AG04449 (cell line): Measurements from ENCODE around the gene BEST2.

Experiments used
- CTCF ChIA-PET: fragments of 350-600 bp; formaldehyde crosslinking; extraction: SDS; loops from one replicate; lab custom pipeline; 2021; ENCODE audit warnings: antibody characterized with exemption; lab: Yijun Ruan, JAX
- POLR2A ChIA-PET: fragments of 400-600, 350-600 bp; formaldehyde crosslinking; extraction: SDS; loops from one replicate; lab custom pipeline; 2020; ENCODE audit warnings: antibody characterized with exemption, inconsistent platforms; lab: Yijun Ruan, JAX
- DNase-seq: peaks from one replicate; pipeline ENCODE4 v3.0.0-alpha.2; 2010; ENCODE audit warnings: low read depth, low spot score
- H3K4me3 ChIP-seq: 2 replicates; pipeline ENCODE4 v1.5.1; 2011; ENCODE audit warnings: low read depth, mild to moderate bottlenecking, control low read depth, low read length
- TF ChIP-seq, protein P1 (sequence below): IDR thresholded peaks from one replicate; pipeline ENCODE4 v1.5.1; 2011; ENCODE audit warnings: mild to moderate bottlenecking, moderate library complexity, low read length, control low read depth, inconsistent platforms; ENCODE audit not compliant: insufficient read depth; ENCODE audit errors: missing control alignments

The BEST2 gene

DNA sequence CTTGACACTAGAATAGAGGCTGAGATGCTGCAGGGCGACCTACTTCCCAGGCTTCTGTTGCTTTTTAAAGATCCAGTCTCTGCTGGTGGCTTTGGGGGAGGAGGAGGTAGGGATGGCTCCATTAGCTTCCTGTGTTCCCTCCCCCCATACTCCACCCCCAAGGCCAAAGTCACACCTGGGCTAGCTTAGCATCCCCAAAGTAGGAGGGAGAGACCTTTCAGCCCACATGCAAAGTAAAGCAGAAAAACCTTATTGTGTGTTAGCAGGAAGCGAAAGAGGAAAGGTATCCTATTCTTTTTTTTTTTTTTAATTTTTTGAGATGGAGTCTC is 24.6 kb upstream of the BEST2 start:
- no peak for DNase-seq
- H3K4me3 ChIP-seq: no peak overlapping the region
- ChIA-PET CTCF (interaction anchor here (1.1 to 1.7 kb wide), 4 partner anchors 14 to 69 kb away, joined by 3 to 7 read pairs (median 4); no protein-coding TSS in a partner anchor), POLR2A (no interaction called here)
- TF ChIP-seq, protein P1, sequence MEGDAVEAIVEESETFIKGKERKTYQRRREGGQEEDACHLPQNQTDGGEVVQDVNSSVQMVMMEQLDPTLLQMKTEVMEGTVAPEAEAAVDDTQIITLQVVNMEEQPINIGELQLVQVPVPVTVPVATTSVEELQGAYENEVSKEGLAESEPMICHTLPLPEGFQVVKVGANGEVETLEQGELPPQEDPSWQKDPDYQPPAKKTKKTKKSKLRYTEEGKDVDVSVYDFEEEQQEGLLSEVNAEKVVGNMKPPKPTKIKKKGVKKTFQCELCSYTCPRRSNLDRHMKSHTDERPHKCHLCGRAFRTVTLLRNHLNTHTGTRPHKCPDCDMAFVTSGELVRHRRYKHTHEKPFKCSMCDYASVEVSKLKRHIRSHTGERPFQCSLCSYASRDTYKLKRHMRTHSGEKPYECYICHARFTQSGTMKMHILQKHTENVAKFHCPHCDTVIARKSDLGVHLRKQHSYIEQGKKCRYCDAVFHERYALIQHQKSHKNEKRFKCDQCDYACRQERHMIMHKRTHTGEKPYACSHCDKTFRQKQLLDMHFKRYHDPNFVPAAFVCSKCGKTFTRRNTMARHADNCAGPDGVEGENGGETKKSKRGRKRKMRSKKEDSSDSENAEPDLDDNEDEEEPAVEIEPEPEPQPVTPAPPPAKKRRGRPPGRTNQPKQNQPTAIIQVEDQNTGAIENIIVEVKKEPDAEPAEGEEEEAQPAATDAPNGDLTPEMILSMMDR: no peak

DNA sequence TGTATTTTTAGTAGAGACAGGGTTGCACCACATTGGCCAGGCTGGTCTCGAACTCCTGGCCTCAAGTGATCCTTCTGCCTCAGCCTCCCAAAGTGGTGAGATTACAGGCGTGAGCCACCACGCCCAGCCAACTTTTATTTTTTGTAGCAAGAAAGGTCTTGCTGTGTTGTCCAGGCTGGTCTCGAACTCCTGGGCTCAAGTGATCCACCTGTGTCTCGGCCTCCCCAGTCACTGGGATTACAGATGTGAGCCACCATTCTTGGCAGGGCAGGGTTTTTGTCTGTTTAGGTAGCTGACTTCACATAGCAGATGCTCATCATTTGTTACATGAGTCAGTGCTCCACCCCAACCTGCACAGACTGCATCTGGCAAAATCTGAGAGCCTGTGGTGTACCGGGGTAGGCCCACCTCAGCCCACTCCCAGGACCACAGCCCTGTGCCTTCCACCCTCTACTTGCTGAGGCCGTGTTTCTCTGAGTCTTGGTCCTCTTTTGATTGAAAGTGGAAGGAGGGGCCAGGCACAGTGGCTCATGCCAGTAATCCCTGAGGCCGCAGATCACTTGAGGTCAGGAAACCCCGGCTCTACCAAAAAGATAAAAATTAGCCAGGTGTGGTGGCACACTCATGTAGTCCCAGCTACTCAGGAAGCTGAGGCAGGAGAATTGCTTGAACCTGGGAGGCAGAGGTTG is 23.7 kb upstream of the BEST2 start:
- ChIA-PET CTCF (interaction anchor here (1.1 to 1.5 kb wide), 2 partner anchors 30 to 32 kb away, joined by 3 to 7 read pairs; no protein-coding TSS in a partner anchor), POLR2A (no interaction called here)
- no peak for DNase-seq
- TF ChIP-seq, protein P1: no peak
- no peak overlapping the region for H3K4me3 ChIP-seq

DNA sequence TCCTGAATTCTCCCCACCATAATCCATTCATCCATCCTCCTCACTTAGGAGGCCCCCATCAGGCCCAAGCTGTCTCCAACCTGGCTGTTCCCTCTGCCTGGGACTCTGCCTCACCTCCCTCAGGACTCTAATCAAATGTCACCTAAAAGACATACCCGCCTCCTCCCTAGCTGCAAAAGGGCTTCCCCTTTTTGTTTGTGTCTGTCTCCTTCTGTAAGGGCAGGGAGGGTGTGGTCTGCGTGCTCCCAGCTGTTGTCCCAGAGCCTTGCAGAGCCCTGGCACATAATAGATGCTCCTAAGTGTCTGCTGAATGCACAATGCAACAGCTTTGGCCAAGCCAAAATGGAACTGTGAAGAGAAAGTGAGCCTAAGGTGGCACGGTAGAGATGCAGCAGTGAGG is 21.5 kb upstream of the BEST2 start:
- TF ChIP-seq, protein P1: no peak
- ChIA-PET CTCF (interaction anchor here (31.4 kb wide), 1 partner anchor 33 kb away, joined by 660 read pairs; no protein-coding TSS in a partner anchor), POLR2A (no interaction called here)

DNA sequence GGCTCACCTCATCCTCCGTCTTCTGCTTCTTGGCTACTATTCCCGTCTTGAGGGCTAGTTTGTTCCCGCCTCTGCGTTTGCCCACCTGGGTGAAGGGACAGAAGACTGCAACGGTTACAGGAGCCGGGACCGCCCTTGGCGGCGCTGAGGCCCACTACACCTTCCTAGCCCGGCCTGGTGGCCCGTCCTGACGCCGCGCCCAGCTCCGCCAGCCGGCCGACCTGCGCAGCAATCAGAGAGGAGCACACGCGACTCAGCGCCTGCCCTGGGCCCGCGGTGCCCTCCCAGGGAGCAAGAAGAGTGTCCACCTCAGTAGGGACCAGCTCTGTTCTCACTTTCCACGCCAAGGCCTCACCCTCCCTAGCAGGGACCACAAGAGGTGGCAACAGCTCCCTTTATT is 20.3 kb upstream of the BEST2 start:
- H3K4me3 ChIP-seq: no peak overlapping the region
- DNase-seq: no peak
- ChIA-PET POLR2A (interaction anchor here (1.8 kb wide), 1 partner anchor 9 kb away, joined by 7 read pairs; no protein-coding TSS in a partner anchor), CTCF (interaction anchor here (1.3 to 31.4 kb wide), 3 partner anchors 8 to 65 kb away, joined by 5 to 660 read pairs (median 31); partner anchors contain the start of gene TNPO2)
- TF ChIP-seq, protein P1: no peak

More for the DNA sequence above, 21.5 kb upstream of the BEST2 start:
- no peak overlapping the region for H3K4me3 ChIP-seq
- DNase-seq: no peak

DNA sequence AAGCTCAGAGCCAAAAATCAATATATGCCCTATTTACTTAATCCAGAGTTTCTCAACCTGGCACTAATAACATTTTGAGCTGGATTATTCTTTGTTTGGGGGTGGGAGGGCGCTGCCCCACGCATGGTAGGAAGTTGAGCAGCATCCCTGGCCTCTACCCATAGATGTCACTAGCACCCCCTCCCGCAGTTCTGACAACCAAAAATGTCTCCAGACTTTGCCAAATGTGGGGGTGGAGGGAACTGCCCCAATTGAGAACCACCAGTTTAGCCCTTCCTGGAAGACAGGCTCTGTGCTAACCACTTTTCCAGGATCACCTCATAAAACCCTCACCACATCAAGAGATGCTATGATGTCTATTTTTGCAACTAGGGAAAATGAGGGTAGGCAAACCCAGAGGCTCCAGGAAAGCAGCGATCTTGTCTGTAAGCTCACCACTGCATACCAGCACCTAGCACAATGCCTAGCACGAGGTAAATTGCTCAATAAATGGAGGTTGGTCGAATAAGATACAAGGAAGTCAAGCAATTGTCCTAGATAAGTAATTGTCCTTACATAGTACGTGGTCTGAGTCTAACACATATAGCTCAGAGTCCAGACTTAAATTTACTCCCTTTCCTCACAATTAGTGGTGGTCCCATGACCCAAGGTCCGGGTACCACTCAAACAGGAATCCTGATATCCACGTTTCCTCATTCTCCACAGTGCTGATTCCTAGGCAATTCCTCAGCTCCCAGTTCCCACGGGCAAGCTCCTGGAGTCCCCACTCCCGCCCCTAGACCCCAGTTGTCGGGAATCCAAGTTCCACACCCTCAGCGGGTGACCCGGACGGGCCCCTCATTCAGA is 18.0 kb upstream of the BEST2 start:
- TF ChIP-seq, protein P1: peak; percentile 43
- H3K4me3 ChIP-seq: peak overlapping the region; percentile 91
- ChIA-PET POLR2A (interaction anchor here (1.6 to 2.4 kb wide), 4 partner anchors 10 to 59 kb away, joined by 3 to 17 read pairs (median 6); partner anchors contain the start of genes FBXW9 and JUNB), CTCF (interaction anchor here (1.2 to 31.4 kb wide), 6 partner anchors 11 to 114 kb away, joined by 5 to 660 read pairs (median 15); partner anchors contain the start of genes JUNB and TNPO2)
- no peak for DNase-seq
